Liver (tissue), 9 donors: ENCODE data around the gene SPEG. TPM values are rescaled to one million over a fixed set of nuclear protein-coding genes. Genes with fewer than 3 reads are reported as not detected.

Source experiments
- DNase-seq: peaks from one replicate; pipeline ENCODE4 v3.0.0-alpha.2; 2017; ENCODE audit warnings: low spot score
- H3K27ac ChIP-seq, 2 donors: one replicate each; pipeline ENCODE4 v1.7.0; 2013; ENCODE audit warnings: inconsistent platforms in 2 of 2, low read length in 2 of 2, control low read depth in 1 of 2, low read depth in 1 of 2, mild to moderate bottlenecking in 1 of 2
- H3K27me3 ChIP-seq, 4 donors: one replicate each; pipeline versions ENCODE4 v1.6.1 to v1.7.0; 2013; ENCODE audit warnings: low read length in 3 of 4, inconsistent platforms in 1 of 4, mild to moderate bottlenecking in 1 of 4, moderate library complexity in 1 of 4; ENCODE audit not compliant: control insufficient read depth in 4 of 4, insufficient read depth in 4 of 4
- H3K36me3 ChIP-seq, 4 donors: one replicate each; pipeline versions ENCODE4 v1.6.1 to v1.7.0; 2013; ENCODE audit warnings: low read length in 3 of 4, mild to moderate bottlenecking in 3 of 4, low read depth in 1 of 4, moderate library complexity in 1 of 4; ENCODE audit not compliant: control insufficient read depth in 4 of 4, insufficient read depth in 3 of 4
- H3K4me1 ChIP-seq, 4 donors: one replicate each; pipeline versions ENCODE4 v1.6.1 to v1.7.0; 2013; ENCODE audit warnings: low read length in 3 of 4, mild to moderate bottlenecking in 3 of 4, moderate library complexity in 1 of 4; ENCODE audit not compliant: control insufficient read depth in 4 of 4, insufficient read depth in 4 of 4
- H3K4me3 ChIP-seq, 3 donors: one replicate each; pipeline versions ENCODE4 v1.6.1 to v1.7.0; 2013; ENCODE audit warnings: low read length in 3 of 3, control low read depth in 1 of 3, low read depth in 1 of 3, mild to moderate bottlenecking in 1 of 3
- H3K9ac ChIP-seq, 2 donors: one replicate each; pipeline ENCODE4 v1.7.0; 2013; ENCODE audit warnings: low read length in 2 of 2, mild to moderate bottlenecking in 2 of 2, moderate library complexity in 2 of 2, control low read depth in 1 of 2, low read depth in 1 of 2
- H3K9me3 ChIP-seq, 4 donors: one replicate each; pipeline versions ENCODE4 v1.6.1 to v1.7.0; 2013; ENCODE audit warnings: low read length in 3 of 4; ENCODE audit not compliant: control insufficient read depth in 4 of 4
- EGR1 ChIP-seq, 2 donors: IDR thresholded peaks; 2 replicates each; pipeline ENCODE4 v1.6.1; 2016 to 2018; ENCODE audit warnings: antibody characterized with exemption in 2 of 2, low read depth in 2 of 2
- FOXA1 ChIP-seq: IDR thresholded peaks from 2 replicates; pipeline ENCODE4 v1.6.1; 2016; ENCODE audit warnings: antibody characterized with exemption
- FOXA2 ChIP-seq: IDR thresholded peaks from 2 replicates; pipeline ENCODE4 v1.6.1; 2016; ENCODE audit warnings: antibody characterized with exemption
- GABPA ChIP-seq, 2 donors: IDR thresholded peaks in 1 of 2; conservative IDR thresholded peaks in 1 of 2; 2 replicates each; pipeline ENCODE4 v1.6.1; 2016; ENCODE audit warnings: antibody characterized with exemption in 2 of 2, mild to moderate bottlenecking in 1 of 2, moderate library complexity in 1 of 2
- HNF4G ChIP-seq: IDR thresholded peaks from 2 replicates; pipeline ENCODE4 v1.6.1; 2016; ENCODE audit warnings: antibody characterized with exemption
- JUND ChIP-seq, 2 donors: IDR thresholded peaks; 2 replicates each; pipeline ENCODE4 v1.6.1; 2016; ENCODE audit warnings: antibody characterized with exemption in 2 of 2
- RAD21 ChIP-seq, 2 donors: IDR thresholded peaks; 2 replicates each; pipeline ENCODE4 v1.6.1; 2016; ENCODE audit warnings: antibody characterized with exemption in 2 of 2, mild to moderate bottlenecking in 2 of 2
- SP1 ChIP-seq: IDR thresholded peaks from 2 replicates; pipeline ENCODE4 v1.6.1; 2018; ENCODE audit warnings: antibody characterized with exemption, mild to moderate bottlenecking
- YY1 ChIP-seq: IDR thresholded peaks from 2 replicates; pipeline ENCODE4 v1.6.1; 2016; ENCODE audit warnings: antibody characterized with exemption, mild to moderate bottlenecking
- WGBS: extraction: QIAGEN DNeasy Blood & Tissue Kit; methylation state at CpG from one replicate; pipeline ENCODE4 v1.1.7; 2013; 5-methylcytosine and 5-hydroxymethylcytosine counted together
- polyA plus RNA-seq, 2 donors: library from polyadenylated mRNA; stranded (reverse) in 1 of 2; unstranded in 1 of 2; fragments of 200-250 nt in 1 of 2; fragments of >200 nt in 1 of 2; fragmentation: Nextera tagmentation in 1 of 2; extraction: Ambion mirVana in 1 of 2; gene quantifications; one replicate each; pipeline versions ENCODE4 v1.2.1 to v1.2.3, GENCODE V29; 2013 to 2015
- total RNA-seq, 2 donors: library from RNA; depleted of rRNA; stranded (reverse); fragments of >200 nt; gene quantifications; one replicate each; pipeline ENCODE4 v1.2.3, GENCODE V29; 2014
- TF ChIP-seq, protein P1 (sequence below): IDR thresholded peaks from 2 replicates; pipeline ENCODE4 v1.6.1; 2016; ENCODE audit warnings: antibody characterized with exemption
- TF ChIP-seq, protein P2 (sequence below): IDR thresholded peaks from 2 replicates; pipeline ENCODE4 v1.6.1; 2016; ENCODE audit warnings: antibody characterized with exemption
- TF ChIP-seq, protein P3 (sequence below): fragments of 150-350 bp; IDR thresholded peaks from 2 replicates; pipeline ENCODE4 v1.5.1; 2017; ENCODE audit warnings: improper control_type of control experiment, low read depth, low read length; ENCODE audit not compliant: missing input control
- donor health status: healthy.
- donor health status: healthy.
- donor health status: healthy.
- donor health status: healthy.
- donor health status: healthy.

Gene SPEG
- total and polyA plus RNA-seq, 4 donors: 0.51 to 0.96 (median 0.66) TPM

DNA sequence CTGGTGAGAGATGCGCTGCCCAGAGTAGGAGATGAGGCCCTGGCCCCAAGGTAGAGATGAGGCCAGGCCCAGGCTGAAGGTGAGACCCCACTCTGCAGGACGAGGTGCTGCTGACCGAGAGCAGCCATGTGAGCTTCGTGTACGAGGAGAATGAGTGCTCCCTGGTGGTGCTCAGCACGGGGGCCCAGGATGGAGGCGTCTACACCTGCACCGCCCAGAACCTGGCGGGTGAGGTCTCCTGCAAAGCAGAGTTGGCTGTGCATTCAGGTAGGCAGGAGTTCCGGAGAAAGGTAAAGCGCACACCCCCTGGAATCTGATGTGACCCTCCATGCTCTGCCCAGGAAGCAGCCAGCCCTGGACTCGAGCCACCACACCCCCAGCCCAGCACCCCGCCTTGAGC lies 42.5 kb downstream of the SPEG start:
- no peaks in the 10 kb centered on the region for H3K36me3 ChIP-seq
- no peak for DNase-seq
- H3K4me3 ChIP-seq: no peak overlapping the region
- H3K4me1 ChIP-seq: no peaks in the 10 kb centered on the region
- peaks cover 0 to 2% (median 0%) of the 10 kb centered on the region in 4 donors for H3K27me3 ChIP-seq
- 67% methylated on average over 13 of the region's 13 CpGs for WGBS
- no peaks in the 10 kb centered on the region for H3K9me3 ChIP-seq
- no peak overlapping the region for H3K9ac ChIP-seq
- H3K27ac ChIP-seq: no peak overlapping the region
- TF ChIP-seq EGR1 (IDR thresholded peaks at IDR 0.05; ENCODE audit: low read depth in 2 of 2): no peak
- TF ChIP-seq YY1: no peak
- no peak for TF ChIP-seq GABPA (IDR thresholded peaks at IDR 0.05 in 1 of 2, conservative IDR thresholded peaks at IDR 0.05 in 1 of 2)
- no peak for TF ChIP-seq RAD21 (IDR thresholded peaks at IDR 0.05)
- TF ChIP-seq JUND (IDR thresholded peaks at IDR 0.05): no peak

DNA sequence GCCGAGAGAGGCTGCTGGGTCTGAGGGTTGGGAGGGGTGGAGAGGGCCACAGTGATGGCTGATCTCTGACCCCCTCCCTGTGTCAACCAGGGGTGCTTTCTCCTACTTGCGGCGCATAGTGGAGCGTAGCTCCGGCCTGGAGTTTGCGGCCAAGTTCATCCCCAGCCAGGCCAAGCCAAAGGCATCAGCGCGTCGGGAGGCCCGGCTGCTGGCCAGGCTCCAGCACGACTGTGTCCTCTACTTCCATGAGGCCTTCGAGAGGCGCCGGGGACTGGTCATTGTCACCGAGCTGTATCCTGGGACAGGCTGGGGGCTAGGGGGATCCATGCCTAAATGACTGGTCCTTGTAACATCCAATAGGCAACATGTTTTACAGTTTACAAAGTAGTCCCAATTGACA lies 43.2 kb downstream of the SPEG start:
- Histone ChIP-seq H3K9ac (no peak overlapping the region), H3K27me3 (peaks cover 0 to 2% (median 0%) of the 10 kb centered on the region in 4 donors), H3K9me3 (no peaks in the 10 kb centered on the region), H3K4me1 (no peaks in the 10 kb centered on the region), H3K27ac (no peak overlapping the region), H3K4me3 (no peak overlapping the region), H3K36me3 (no peaks in the 10 kb centered on the region)
- WGBS: 85% methylated on average over 15 of the region's 15 CpGs
- DNase-seq: no peak
- TF ChIP-seq HNF4G (no peak), YY1 (no peak), SP1 (no peak)
- TF ChIP-seq, protein P1, sequence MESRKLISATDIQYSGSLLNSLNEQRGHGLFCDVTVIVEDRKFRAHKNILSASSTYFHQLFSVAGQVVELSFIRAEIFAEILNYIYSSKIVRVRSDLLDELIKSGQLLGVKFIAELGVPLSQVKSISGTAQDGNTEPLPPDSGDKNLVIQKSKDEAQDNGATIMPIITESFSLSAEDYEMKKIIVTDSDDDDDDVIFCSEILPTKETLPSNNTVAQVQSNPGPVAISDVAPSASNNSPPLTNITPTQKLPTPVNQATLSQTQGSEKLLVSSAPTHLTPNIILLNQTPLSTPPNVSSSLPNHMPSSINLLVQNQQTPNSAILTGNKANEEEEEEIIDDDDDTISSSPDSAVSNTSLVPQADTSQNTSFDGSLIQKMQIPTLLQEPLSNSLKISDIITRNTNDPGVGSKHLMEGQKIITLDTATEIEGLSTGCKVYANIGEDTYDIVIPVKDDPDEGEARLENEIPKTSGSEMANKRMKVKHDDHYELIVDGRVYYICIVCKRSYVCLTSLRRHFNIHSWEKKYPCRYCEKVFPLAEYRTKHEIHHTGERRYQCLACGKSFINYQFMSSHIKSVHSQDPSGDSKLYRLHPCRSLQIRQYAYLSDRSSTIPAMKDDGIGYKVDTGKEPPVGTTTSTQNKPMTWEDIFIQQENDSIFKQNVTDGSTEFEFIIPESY: no peak

DNA sequence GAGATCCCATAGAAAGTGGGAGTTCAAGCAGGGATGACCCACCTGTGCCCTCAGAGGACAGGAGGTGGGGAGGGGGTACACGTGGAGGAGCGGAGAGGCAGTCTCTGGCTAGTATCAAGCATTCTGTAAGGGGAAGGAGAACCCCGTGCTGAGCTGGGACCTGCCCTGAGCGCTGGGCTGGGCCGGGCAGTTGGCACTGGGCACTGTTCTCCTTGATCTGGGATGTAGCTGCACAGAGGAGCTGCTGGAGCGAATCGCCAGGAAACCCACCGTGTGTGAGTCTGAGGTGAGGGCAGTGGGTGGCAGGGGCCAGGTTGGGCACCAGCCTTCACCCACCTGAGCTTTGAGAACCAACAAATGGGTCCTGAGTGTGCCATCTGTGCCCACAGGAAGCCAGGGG lies 44.3 kb downstream of the SPEG start:
- no peak for DNase-seq
- H3K27ac ChIP-seq: no peak overlapping the region
- 85% methylated on average over 8 of the region's 8 CpGs for WGBS
- H3K9me3 ChIP-seq: no peaks in the 10 kb centered on the region
- TF ChIP-seq FOXA2: no peak
- TF ChIP-seq EGR1 (IDR thresholded peaks at IDR 0.05; ENCODE audit: low read depth in 2 of 2): no peak
- no peak for TF ChIP-seq FOXA1
- TF ChIP-seq SP1: no peak
- TF ChIP-seq, protein P2, sequence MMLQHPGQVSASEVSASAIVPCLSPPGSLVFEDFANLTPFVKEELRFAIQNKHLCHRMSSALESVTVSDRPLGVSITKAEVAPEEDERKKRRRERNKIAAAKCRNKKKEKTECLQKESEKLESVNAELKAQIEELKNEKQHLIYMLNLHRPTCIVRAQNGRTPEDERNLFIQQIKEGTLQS: no peak
- TF ChIP-seq JUND (IDR thresholded peaks at IDR 0.05): no peak
- TF ChIP-seq, protein P3, sequence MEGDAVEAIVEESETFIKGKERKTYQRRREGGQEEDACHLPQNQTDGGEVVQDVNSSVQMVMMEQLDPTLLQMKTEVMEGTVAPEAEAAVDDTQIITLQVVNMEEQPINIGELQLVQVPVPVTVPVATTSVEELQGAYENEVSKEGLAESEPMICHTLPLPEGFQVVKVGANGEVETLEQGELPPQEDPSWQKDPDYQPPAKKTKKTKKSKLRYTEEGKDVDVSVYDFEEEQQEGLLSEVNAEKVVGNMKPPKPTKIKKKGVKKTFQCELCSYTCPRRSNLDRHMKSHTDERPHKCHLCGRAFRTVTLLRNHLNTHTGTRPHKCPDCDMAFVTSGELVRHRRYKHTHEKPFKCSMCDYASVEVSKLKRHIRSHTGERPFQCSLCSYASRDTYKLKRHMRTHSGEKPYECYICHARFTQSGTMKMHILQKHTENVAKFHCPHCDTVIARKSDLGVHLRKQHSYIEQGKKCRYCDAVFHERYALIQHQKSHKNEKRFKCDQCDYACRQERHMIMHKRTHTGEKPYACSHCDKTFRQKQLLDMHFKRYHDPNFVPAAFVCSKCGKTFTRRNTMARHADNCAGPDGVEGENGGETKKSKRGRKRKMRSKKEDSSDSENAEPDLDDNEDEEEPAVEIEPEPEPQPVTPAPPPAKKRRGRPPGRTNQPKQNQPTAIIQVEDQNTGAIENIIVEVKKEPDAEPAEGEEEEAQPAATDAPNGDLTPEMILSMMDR: no peak
- peaks cover 0 to under 1% (median 0%) of the 10 kb centered on the region in 4 donors for H3K4me1 ChIP-seq
- no peak overlapping the region for H3K9ac ChIP-seq
- peaks cover 0 to 6% (median 1%) of the 10 kb centered on the region in 4 donors for H3K27me3 ChIP-seq
- H3K36me3 ChIP-seq: no peaks in the 10 kb centered on the region
- no peak overlapping the region for H3K4me3 ChIP-seq
